ENCODE data around the gene CSE1L.
"Not testable (repeated sequence)": the region's sequence is repeated elsewhere in the genome, so short reads cannot be mapped to it uniquely, and the experiment has no call there.

Gene CSE1L

DNA sequence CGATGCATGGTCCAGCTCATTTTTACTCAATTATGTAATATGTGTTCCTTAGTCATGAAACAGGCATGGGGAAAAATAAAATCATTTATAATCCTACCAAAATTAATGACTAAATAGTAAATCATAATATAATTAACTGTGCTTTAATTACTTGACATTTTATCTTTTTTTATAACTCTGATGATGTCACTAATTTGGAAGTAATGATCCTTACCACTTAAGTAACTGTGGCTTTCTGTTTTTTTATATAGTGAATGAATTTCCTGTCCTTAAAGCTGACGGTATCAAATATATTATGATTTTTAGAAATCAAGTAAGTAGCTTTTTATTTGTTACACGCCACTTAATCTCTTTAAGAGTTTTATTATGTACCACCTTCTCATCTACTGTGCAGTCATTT, 32.2 kb downstream of the CSE1L start:
- no peak for DNase-seq (ENCODE audit: low spot score)

DNA sequence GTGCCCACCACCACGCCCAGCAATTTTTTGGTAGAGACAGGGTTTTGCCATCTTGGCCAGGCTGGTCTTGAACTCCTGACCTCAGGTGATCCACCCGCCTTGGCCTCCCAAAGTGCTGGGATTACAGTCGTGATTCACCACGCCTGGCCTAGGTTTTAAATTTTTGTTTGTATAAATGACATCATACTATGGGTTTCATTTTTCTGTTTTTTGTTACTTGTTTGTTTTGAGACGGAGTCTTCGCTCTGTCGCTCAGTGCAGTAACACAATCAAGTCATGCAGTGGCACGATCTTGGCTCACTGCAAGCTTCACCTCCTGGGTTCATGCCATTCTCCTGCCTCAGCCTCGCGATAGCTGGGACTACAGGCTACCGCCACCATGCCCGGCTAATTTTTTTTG, 36.2 kb downstream of the CSE1L start:
- not testable (repeated sequence) for DNase-seq (ENCODE audit: low spot score)

DNA sequence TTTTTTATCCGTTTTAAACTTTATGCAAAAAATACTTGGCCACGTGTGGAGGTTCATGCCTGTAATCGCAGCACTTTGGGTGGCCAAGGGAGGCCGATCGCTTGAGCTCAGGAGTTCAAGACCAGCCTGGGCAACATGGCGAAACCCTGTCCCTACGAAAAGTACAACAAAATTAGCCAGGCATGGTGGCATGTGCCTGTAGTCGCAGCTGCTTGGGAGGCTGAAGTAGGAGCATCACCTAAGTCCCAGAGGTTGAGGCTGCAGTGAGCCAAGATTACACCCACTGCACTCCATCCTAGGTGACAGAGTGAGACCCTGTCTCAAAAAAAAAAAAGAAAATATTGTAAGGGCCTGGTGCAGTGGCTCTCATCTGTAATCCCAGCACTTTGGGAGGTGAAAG, 45.0 kb downstream of the CSE1L start:
- DNase-seq (ENCODE audit: low spot score): no peak

DNA sequence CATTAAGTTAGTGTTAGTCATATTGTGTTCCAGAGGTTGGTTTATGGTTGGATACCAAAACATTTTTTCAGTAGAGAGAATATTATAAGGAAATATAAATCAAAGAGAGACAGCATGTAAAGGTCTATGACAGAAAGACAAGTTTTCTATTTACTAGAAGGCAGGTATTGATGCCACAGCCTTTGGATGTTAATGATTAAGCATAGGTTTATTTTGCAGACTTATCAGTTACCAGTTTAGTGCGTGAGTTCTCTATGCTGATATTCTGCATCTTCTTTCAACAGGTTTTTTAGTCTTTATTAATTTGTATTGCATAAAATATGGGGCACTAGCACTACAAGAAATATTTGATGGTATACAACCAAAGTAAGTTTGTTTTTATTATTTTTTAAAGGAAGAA, 45.6 kb downstream of the CSE1L start:
- no peak for DNase-seq (ENCODE audit: low spot score)

DNA sequence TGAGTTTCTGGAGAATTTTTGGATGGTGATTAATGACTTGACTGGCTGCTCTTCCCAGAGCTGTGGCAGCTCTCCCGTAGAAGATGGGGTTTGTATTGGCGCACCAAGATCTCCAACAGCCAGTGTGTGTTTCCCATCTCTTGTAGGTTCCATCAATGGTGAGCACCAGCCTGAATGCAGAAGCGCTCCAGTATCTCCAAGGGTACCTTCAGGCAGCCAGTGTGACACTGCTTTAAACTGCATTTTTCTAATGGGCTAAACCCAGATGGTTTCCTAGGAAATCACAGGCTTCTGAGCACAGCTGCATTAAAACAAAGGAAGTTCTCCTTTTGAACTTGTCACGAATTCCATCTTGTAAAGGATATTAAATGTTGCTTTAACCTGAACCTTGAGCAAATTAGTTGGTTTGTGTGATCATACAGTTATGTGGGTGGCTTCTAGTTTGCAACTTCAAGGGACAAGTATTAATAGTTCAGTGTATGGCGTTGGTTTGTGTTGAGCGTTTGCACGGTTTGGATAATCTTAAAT, 50.2 kb downstream of the CSE1L start:
- DNase-seq (ENCODE audit: low spot score): no peak

DNA sequence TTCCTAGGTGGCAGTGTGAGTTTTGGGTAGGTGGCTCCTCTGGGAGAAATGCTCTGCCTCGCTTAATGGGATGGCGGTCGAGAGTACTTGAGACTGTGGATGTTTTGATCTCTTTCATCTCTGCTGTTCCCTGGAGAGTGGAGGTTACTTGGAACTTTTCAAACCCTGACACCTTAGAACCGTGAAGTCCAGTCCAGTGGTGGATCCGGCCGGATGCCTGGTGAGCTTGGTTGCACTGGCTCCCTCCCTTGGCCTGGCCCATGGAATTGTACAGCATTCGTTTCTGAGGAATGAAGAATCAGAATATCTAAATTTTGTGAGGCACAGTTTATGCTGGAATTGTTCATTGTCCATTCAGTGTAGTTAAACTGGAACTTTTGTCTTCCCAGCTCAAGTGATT, 51.0 kb downstream of the CSE1L start:
- DNase-seq (ENCODE audit: low spot score): no peak

DNA sequence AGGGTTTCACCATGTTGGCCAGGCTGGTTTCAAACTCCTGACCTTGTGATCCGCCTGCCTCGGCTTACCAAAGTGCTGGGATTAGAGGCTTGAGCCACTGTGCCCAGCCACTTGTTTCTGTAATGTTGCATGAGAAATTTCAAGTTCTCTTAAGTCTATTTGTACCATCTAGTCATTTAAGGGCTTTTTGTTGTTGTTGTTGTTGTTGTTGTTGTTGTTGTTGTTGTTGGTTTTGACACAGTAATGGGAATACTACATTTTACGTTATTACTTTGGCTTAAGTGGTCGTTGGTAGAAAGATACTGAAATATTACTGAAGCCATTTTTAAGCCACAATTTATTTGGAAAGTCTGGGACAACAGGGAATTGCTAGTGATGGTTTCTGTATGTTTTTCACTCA, 52.0 kb downstream of the CSE1L start:
- DNase-seq (ENCODE audit: low spot score): no peak

DNA sequence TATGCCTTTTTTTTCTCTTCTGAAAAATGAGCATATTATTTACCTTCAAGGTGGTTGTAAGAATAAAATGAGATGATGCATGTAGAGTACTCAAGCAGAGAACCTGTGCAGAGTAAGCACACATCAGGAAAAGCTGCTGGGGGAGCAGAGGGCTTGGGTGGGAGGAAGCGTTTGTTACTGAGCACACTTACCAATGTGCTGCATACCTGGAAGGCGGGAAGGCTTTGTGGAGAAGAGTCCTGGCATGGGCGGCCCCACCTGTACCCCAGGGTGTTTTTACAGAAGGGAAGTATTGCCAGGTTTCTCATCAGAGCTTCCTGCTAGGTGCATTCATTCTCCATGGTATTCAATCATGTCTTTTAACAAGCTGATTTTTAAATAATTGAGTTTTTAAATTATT, 52.9 kb downstream of the CSE1L start:
- no peak for DNase-seq (ENCODE audit: low spot score)

DNA sequence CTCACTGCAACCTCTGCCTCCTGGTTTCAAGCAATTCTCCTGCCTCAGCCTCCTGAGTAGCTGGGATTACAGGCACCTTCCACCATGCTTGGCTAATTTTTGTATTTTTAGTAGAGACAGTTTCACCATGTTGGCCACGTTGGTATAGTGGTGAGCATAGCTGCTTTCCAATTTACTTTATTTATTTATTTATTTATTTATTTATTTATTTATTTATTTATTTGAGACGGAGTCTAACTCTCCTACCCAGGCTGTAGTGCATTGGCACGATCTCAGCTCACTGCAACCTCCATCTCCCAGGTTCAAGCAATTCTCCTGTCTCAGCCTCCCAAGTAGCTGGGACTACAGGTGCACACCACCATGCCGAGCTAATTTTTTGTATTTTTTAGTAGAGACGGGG, 54.2 kb downstream of the CSE1L start:
- not testable (repeated sequence) for DNase-seq (ENCODE audit: low spot score)

DNA sequence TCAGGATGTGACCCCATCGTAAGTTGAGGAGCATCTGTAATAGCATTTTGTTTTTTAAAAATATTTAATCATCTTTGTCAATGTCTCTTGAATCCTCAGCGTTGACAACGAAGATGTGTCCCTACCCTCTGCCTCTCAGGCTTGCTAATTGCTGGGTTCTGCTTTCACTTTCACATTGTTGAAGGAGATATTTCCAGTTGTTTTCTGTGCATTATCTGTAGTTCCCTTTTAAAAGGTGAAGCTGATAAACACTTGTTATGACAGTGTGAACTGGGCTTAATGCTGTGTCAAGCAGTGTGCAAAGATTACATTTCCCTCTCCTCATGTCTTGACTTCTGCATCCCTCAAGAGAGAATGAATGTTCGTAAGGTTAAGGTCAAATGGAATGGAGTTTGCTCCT, 54.9 kb downstream of the CSE1L start:
- no peak for DNase-seq (ENCODE audit: low spot score)

DNA sequence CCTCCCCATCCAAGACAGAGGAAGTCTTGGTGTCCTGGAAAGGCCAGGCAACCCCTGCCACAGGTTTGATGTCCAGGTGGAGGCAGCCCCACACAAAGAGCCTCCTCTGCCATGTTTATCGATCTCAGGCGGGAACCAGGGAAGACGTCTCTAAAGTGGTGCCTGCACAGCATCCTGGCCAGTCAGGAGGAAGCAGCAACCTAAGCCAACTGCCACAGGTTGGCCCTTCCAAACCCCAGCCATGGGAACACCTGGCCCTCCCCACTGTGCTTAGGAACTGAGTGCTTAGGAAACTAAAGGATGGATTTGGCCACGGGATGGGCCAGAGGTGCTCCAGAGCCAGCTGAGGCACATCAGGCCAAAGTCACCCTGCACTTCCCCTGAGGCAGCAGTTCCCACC, 56.9 kb downstream of the CSE1L start:
- DNase-seq (ENCODE audit: low spot score): no peak

DNA sequence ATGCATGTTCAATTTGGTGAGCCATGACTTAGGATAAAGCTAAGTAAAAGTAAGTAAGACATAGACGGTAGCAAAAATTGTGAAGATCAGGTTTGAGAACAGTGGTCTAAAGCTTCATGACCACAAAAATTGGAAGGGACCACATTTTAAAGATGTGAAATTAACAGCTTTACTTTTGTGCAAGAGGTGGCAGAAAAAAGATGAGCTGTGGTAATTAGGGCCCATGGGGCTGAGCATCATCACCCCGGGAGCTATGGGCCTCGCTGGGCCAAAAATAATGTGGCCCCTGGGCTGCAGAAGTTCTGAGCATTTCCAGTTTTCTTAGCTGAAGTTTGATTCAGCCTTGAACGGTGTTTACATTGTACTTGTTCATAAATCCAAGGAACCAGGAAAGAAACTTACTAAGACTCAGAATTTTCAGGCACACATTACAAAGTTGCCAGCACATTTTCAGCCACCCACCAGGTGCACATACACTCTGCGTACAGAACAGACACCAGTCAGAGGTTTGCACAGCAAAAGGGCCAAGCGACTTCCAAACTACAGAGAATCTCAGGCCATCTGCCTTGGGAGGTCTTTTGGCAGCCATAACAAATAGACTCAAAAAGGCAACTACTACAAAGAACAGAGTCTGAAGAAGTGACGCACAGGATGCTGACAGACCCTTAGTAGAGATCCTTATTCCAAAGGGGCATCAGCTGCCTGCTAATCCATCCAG, 57.7 kb downstream of the CSE1L start:
- DNase-seq (ENCODE audit: low spot score): no peak

DNA sequence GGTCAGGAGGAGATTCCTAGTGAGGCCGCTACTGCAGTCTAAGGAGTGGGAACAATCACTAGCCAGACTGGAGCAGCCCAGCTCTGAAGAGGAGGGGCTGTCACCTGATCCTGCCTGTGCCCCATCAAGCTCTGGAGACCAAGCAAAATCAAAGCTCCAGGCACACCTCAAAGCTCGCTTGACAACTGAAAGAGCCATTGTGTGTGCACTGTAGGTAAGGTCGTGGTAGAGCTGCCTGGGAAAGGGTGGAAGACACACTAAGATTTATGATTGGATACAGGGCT, 58.2 kb downstream of the CSE1L start:
- DNase-seq (ENCODE audit: low spot score): no peak

DNA sequence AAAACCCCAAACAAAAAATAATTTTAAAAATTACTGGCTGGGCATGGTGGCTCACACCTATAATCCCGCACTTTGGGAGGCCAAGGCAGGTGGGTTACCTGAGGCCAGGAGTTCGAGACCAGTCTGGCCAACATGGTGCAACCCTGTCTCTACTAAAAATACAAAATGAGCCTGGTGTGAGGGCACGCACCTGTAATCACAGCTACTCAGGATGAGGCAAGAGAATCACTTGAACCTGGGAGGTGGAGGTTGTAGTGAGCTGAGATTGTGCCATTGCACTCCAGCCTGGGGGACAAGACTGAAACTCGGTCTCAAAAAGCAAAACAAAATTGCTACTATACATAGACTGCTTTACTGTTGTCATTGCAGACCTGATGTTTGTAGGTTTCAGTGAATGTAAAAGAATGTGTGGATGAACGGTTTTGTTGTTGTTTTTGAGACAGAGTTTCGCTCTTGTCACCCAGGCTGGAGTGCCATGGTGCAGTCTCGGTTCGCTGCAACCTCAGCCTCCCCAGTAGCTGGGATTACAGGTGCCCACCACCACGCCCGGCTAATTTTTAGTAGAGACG, 59.0 kb downstream of the CSE1L start:
- not testable (repeated sequence) for DNase-seq (ENCODE audit: low spot score)

DNA sequence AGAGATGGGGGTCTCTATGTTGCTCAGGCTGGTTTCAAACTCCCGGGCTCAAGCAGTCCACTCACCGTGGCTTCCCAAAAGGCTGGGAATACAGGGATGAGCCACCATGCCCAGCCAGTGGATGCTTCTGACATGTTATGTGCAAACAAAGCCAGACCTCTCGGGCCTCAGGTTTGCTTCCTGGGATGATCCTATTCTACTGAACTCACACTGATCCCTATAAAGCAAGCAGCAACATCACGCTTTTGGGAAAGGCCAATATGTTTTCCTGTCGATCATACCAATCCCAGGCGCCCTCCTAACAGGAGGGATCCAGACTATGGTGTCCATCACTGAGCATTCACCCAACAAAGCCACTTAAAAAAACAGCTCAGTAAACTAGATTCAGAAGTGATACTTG, 60.2 kb downstream of the CSE1L start:
- DNase-seq (ENCODE audit: low spot score): no peak

DNA sequence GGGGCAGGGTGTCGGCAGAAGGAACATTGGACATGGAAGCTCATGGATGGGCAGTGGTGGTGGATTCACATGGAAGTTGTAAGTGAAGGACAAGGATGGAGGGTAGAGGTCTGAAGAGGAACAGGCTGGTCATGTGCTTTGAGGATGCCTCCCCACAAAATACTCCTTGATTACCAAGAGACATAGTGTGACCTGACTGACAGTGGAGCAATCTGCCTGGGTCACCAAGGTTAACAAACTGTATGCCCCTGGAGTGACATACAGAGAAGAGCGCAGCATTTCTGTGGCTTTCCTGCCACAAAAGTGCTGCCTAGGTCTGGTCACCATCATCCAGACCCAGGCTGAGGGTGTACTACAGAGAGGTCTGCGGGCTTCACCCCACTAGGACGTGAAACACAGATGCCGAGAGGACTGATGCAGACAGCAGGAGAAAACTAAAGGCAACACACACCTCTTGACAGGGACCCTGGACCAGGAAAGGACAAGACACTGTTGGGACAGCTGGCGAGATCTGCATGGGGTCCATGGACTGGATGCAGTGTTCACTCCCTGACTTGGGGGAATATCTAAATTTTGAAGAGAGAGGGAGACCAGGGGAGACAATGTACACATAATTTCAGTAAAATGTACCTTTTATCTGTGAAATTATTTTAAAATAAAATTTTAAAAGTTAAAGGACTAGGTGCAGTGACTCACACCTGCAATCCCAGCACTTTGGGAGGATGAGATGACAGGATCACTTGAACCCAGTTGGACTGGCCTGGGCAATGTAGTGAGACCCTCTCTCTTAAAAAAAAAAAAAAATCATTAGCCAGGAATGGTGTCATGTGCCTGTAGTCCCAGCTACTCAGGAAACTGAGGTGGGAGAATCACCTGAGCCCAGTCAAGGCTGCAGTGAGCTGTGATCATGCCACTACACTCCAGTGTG, 64.9 kb downstream of the CSE1L start:
- DNase-seq (ENCODE audit: low spot score): no peak

DNA sequence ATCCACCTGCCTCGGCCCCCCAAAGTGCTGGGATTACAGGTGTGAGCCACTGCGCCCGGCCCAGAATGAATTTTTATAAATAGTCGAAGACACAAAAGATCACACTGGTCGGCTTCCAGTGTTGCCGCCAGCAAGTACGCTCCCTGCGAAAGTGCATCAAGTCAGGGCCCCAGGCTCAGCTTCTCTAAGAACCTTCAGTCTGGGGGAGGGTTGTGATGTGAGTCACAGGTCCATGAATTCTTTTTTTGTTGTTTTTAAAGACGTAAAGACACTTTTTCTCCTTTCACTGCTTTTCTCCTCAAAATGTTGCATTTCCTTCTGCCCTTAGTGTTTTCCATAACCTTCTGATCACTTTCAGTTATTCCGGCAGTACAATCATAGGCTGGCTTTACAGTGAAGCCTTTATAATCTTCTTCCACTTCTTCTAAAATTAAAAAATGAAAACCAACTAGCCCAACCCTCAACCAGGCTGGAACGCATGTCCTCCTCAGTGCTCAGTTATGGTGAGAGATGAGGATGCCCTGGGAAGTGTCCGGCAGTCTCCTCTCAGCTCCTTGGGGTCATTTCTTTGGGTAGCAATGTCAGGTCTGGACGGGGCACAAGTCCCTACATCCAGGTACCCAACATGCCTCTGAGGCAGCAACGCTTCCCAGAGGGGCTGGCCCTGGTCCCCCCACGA, 66.6 kb downstream of the CSE1L start:
- peak; percentile 21 for DNase-seq (ENCODE audit: low spot score)

DNA sequence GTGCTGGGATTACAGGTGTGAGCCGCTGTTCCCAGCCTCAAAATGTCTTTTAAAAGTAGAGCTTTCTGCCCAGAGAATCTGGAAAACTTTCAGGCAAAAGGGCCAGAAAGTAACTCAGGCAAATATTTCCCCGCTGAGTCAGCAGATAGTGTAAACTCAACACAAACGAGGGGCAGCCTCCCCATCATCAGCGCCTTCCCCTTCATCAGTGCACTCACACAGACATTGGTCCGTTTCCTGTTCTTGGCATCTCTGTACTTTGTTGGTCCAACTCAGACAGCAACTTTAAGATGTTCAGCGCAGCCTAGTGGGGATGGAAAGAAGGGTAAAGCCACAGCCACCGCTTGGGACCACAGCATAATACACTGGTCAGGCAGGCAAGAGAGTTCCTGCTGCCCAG, 69.5 kb downstream of the CSE1L start:
- DNase-seq (ENCODE audit: low spot score): peak; percentile 68

DNA sequence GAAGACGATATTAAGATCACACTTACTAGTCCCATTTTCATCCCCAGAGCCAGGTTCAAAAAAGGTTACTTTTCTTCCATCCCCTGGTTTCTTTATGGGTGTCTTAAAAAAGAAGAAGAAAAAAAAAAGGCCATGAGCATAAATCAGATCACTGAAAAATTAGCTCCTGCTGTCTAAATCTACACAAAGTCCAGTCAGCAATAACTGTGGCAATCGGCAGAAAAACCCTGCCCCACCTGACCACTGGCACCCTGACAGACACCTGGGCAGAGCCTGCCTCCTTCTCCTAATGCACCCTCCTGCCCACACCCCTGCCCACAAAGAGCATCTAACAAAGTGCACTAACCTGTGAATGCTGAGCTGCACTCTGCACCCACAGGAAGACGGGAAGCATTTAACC, 72.2 kb downstream of the CSE1L start:
- DNase-seq (ENCODE audit: low spot score): no peak

DNA sequence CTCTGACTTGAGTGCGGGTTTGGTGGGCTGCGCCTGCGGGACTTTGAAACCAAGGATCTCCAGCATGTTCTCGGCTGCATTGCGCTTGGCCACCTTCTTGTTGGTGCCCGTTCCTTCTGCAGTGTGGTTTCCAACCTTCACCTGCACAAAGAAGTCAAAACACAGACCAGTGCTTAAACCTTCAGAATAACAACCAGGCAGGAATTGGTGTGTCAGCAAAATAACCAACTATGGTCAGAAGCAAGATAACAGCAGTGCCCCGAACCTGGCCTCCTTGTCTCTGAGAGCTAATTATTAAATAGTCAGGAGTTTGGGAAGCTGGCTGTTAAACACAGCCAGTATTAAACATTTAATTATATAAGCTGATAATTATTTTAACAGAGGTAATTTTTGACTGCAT, 73.9 kb downstream of the CSE1L start:
- no peak for DNase-seq (ENCODE audit: low spot score)

DNA sequence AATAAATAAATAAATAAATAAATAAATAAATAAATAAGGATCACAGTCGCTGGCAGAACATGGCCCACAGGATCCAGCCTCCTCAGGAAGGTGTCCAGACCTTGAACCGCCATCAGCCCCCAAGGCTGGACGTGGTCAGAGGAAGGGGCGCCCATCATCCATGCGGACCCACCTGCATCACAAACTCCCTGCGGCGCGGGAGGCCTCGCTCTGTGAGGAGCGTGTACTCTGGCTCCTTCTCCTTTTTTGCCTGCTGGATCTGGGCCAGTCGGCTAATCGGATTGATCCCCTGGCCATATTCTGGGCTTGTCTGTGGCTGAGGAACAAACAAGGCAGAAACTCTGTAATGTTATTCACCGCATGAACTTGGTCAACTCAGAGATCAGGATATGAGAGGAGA, 76.8 kb downstream of the CSE1L start:
- DNase-seq (ENCODE audit: low spot score): no peak

DNA sequence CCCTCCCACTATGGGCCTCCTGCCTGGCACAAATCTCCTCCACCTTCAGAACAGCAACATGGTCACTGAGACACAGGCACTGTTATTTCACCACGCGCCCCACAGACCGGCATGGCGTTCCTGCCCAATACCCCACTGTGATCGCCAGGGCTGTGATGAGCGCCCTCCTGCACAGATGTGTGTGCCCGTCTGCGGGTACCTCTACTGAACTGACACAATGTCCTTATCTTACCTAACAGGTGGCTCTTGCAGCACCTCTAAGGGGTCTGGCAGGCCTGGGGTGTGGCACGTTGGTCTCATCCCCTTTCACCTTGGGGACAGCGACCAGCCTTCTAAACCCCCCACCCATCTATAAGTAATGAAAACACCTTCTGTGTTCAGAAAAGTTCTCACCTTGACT, 77.9 kb downstream of the CSE1L start:
- DNase-seq (ENCODE audit: low spot score): no peak

All from AG08396 (cell line).